GM13976 (cell line): Measurements from ENCODE around the gene AADAT.

Experiments
- DNase-seq: peaks from one replicate; pipeline ENCODE4 v3.0.0; 2012; ENCODE audit warnings: low spot score
- in situ Hi-C: fragments of 300-500 bp; cut with MboI; formaldehyde crosslinking; loops from one replicate; pipeline ENCODE4 v1.12.0; 2022; ENCODE audit warnings: low sequenced_read_pairs, mixed read lengths, inconsistent platforms; ENCODE audit not compliant: unreplicated experiment
- TF ChIP-seq, protein P1 (sequence below): IDR thresholded peaks from 2 replicates; pipeline ENCODE4 v1.5.1; 2012; ENCODE audit warnings: borderline replicate concordance, mild to moderate bottlenecking; ENCODE audit not compliant: insufficient read depth; ENCODE audit errors: extremely low read depth, missing control alignments, control extremely low read depth

The AADAT gene

DNA sequence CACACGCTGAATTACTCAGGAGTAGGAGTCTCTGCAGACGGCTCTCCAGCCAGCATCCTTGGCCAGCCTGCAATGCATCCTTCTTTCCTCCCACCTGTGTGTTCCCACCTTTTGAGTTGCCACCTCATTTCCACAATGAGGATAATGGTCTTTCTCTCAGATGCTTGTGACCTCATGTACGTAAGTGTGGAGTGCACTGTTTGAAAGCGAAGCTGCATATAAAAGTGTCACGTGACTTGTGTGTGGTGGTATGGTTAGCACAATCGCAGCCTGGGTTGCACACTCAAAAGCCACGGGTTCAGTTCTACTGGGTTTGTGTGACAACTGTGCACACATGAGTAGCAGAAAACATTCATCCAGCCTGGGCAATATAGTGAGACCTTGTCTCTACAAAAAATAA is 51.5 kb downstream of the AADAT start:
- TF ChIP-seq, protein P1, sequence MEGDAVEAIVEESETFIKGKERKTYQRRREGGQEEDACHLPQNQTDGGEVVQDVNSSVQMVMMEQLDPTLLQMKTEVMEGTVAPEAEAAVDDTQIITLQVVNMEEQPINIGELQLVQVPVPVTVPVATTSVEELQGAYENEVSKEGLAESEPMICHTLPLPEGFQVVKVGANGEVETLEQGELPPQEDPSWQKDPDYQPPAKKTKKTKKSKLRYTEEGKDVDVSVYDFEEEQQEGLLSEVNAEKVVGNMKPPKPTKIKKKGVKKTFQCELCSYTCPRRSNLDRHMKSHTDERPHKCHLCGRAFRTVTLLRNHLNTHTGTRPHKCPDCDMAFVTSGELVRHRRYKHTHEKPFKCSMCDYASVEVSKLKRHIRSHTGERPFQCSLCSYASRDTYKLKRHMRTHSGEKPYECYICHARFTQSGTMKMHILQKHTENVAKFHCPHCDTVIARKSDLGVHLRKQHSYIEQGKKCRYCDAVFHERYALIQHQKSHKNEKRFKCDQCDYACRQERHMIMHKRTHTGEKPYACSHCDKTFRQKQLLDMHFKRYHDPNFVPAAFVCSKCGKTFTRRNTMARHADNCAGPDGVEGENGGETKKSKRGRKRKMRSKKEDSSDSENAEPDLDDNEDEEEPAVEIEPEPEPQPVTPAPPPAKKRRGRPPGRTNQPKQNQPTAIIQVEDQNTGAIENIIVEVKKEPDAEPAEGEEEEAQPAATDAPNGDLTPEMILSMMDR: no peak
- in situ Hi-C loops: loop anchor here (25.0 kb wide), 1 partner anchor 426 kb away; the partner anchor contains the start of genes CLCN3 and NEK1
- DNase-seq: no peak

DNA sequence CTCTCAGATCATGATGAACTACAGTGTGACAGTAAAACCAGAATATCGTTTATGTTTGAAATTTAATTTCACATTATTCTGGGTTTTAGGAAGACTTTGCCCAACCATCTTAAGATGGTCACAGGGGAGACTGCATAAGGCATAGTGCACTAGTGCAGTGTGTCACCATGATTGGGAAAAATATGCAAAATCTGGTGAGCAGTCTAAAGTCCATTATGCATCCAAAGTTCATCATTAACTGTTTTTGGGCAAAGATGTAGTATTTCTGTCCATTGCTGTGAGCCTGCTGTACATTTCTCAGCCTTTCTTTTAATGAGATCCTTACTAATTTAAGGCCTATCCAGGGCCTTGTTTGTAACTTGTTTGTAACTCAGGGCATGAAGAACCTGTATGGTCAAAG is 52.3 kb downstream of the AADAT start:
- in situ Hi-C loops: loop anchor here (25.0 kb wide), 1 partner anchor 425 kb away; the partner anchor contains the start of genes CLCN3 and NEK1
- DNase-seq: no peak
- TF ChIP-seq, protein P1: no peak

DNA sequence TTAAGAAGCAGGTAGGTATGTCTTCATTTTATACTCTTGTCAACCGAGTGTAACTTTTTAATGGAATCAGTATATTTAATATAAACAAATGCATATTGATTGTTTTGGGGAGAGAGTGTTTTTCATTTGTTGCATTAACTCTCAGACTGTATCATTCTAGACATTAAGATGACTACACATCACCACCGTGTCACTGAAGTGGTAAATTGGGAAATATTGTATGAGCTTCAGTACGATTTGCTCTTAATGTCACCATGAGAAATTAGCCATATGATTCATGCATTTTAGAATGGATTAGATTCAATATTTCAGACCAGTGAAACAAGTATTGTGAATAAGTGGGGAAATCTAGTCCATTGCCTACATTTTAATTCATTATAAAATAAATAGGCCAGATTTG is 53.9 kb downstream of the AADAT start:
- in situ Hi-C loops: loop anchor here (25.0 kb wide), 1 partner anchor 424 kb away; the partner anchor contains the start of genes CLCN3 and NEK1

DNA sequence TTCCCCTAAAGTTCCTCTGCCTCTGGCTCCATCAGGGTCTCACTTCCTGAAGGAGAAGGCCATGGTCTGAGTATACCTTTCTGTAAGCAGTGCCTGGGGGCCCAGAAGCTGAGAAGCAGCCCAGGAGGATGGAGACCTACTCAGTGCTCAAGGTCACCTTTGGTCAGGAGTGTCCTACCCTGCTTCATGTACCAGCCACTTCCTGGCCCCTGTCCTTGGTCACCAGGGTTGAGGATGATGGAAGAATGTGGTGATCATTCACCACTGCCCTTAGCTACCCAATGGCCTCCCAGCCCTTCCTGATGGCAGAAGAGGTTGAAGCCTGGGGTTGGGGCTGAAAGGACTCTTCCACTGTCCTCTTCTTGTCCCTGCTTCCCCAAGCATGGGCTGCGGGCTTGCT is 54.5 kb downstream of the AADAT start:
- in situ Hi-C loops: loop anchor here (25.0 kb wide), 1 partner anchor 423 kb away; the partner anchor contains the start of genes CLCN3 and NEK1
- DNase-seq: no peak
- TF ChIP-seq, protein P1: no peak

More for the DNA sequence above, 53.9 kb downstream of the AADAT start:
- TF ChIP-seq, protein P1: no peak
- DNase-seq: no peak

DNA sequence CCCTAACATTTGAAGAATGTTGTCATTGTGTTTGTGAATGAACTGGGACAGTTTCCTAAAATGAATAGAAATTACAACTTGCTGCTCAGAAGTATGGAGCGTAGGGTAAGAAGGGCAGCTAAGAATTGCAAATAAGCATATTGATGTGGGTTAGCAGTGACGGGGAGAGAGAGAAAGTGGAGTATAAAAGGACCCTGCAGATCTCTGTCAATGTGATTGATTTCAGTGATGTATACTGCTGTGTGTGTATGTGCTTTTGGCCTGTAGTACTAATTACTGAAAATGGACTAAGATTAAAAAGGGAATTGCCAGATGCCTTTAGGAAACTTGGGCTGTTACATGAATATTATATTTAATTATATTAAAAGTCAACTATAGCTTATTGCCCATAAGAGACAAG is 55.8 kb downstream of the AADAT start:
- TF ChIP-seq, protein P1: no peak
- in situ Hi-C loops: loop anchor here (25.0 kb wide), 1 partner anchor 422 kb away; the partner anchor contains the start of genes CLCN3 and NEK1

DNA sequence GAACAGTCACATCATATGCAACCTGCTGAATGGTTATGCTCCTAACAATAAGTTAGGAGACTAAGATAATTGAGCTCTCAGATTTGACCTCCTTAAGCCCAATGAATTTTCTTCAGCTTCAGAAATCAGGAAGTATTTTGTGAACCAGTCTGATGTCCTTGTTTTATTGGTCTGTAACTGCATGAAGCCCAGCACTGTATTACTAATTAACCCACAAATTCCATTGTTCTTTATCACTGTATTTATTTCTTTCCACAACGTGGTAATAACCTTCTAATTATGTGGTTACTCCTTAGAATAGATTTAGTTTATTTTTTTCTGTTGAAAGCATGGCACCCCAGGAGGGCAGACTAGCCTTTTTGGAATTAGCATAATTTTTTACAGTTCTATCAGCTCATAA is 59.6 kb downstream of the AADAT start:
- DNase-seq: no peak
- in situ Hi-C loops: loop anchor here (25.0 kb wide), 1 partner anchor 418 kb away; the partner anchor contains the start of genes CLCN3 and NEK1

More for the DNA sequence above, 55.8 kb downstream of the AADAT start:
- no peak for DNase-seq

More for the DNA sequence above, 59.6 kb downstream of the AADAT start:
- TF ChIP-seq, protein P1: no peak
